ENCODE data around the gene GARS1.

DNA sequence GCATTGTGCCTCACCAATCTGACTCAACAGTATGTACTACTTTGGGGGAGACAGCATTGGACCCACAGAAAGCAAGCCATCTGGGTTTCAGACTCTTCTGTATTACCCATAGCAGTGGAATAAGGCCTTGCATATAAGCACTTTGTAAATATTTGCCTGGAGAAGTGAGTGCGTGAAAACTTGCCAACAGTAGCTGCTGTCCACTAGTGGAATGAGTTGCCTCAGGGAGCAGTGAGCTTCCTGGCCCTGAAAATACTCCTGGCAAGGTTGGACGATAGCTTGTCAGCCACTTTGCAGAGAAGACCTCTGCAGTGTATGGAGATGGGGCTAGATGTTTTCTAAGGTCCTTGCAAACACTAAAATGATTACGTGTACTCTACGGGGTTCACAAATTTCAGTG is 21.6 kb downstream of the GARS1 start:
- TF ChIP-seq, protein P1, sequence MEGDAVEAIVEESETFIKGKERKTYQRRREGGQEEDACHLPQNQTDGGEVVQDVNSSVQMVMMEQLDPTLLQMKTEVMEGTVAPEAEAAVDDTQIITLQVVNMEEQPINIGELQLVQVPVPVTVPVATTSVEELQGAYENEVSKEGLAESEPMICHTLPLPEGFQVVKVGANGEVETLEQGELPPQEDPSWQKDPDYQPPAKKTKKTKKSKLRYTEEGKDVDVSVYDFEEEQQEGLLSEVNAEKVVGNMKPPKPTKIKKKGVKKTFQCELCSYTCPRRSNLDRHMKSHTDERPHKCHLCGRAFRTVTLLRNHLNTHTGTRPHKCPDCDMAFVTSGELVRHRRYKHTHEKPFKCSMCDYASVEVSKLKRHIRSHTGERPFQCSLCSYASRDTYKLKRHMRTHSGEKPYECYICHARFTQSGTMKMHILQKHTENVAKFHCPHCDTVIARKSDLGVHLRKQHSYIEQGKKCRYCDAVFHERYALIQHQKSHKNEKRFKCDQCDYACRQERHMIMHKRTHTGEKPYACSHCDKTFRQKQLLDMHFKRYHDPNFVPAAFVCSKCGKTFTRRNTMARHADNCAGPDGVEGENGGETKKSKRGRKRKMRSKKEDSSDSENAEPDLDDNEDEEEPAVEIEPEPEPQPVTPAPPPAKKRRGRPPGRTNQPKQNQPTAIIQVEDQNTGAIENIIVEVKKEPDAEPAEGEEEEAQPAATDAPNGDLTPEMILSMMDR (IDR thresholded peaks at IDR 0.05; ENCODE audit: low read depth, low read length, poor library complexity, severe bottlenecking) = no peak
- no peak for TF ChIP-seq EZH2phosphoT487 (IDR thresholded peaks at IDR 0.05; ENCODE audit: borderline replicate concordance, low read length)

Measured in DOHH2 (cell line).